ENCODE data around the gene EIF2S3. TPM values are rescaled to one million over a fixed set of nuclear protein-coding genes. Genes with fewer than 3 reads are reported as not detected.

The EIF2S3 gene
- total RNA-seq, 2 donors from 2014 or later, result 320 to 443 TPM

GRCh38 chrX:24113181-24113580, 58.4 kb downstream of the EIF2S3 start:
- no peaks in the 10 kb centered on the region for H3K9me3 Mint-ChIP-seq
- no peak overlapping the region for H3K4me3 Mint-ChIP-seq
- DNase-seq (no peak), ATAC-seq (replicated peaks in 1 of 2) (no peak)
- H3K4me1 Mint-ChIP-seq (ENCODE audit: low read depth), result no peaks in the 10 kb centered on the region
- no peak overlapping the region for H3K27ac Mint-ChIP-seq
- no peaks in the 10 kb centered on the region for H3K27me3 Mint-ChIP-seq (ENCODE audit: low read depth)
- H3K36me3 Mint-ChIP-seq (ENCODE audit: insufficient read depth in 2 of 2), result no peaks in the 10 kb centered on the region

GRCh38 chrX:24117258-24117657, 62.5 kb downstream of the EIF2S3 start:
- ATAC-seq (replicated peaks in 1 of 2) (no peak), DNase-seq (no peak)
- Mint-ChIP-seq H3K4me3 (no peak overlapping the region), H3K36me3 (ENCODE audit: insufficient read depth in 2 of 2) (no peaks in the 10 kb centered on the region), H3K27me3 (ENCODE audit: low read depth) (no peaks in the 10 kb centered on the region), H3K9me3 (no peaks in the 10 kb centered on the region), H3K4me1 (ENCODE audit: low read depth) (no peaks in the 10 kb centered on the region), H3K27ac (no peak overlapping the region)

DNA sequence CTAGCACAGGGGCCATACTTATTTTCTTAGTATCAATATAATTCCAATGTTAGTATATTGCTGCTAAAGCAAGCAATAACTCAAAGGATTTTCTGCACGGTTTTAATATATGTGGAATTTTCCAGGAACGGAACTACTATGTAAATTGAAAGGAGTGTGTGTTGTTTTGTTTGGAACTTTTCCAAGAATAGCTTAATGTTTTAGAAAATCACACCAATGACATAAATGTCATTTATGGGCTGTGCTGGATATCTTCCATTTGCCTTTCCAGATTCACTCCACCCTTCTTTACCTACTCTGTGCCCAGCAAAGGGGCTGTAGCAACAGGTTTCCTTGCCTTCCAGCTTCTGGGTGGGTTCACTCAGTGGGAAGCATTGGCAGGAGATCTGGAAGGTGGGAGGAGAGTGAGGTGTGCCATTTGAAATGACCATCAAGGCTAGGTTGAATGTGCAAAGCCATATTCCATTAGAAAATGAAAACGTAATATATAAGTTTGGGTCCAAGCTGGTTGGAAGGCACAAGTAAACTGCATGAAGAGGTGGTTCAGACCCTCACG, 69.6 kb downstream of the EIF2S3 start:
- Mint-ChIP-seq H3K4me1 (ENCODE audit: low read depth) (no peaks in the 10 kb centered on the region), H3K4me3 (no peak overlapping the region), H3K27ac (no peak overlapping the region), H3K9me3 (no peaks in the 10 kb centered on the region), H3K27me3 (ENCODE audit: low read depth) (no peaks in the 10 kb centered on the region), H3K36me3 (ENCODE audit: insufficient read depth in 2 of 2) (no peaks in the 10 kb centered on the region)
- ATAC-seq (replicated peaks in 1 of 2), result no peak
- no peak for DNase-seq

DNA sequence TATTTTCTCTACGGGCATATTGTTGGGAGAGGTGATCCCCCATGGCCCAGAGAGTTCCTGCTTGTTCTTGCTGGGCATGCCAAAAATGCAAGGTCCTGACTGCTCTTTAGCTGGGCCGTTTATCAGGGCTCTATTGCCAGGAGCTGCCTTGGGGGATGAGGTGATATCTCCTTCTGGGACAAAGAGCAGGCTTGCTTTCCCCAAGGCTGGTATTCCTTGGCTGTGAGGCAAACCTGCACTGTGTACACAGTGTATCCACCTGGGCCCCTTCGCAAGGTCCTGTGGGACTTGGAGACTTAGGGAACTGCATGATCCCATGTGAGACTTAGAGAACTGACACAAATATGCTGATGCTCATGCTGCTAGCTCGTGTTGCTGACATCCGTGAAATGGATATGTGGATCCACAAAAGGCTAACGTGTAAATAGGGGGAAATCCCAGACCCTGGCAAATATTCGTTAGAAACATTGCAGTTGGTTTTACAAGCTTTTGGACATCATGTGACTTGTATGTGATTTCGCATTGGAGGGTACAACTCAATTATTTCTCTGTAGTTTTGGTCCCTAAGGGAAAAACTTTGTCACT, 70.4 kb downstream of the EIF2S3 start:
- no peak for DNase-seq
- Mint-ChIP-seq H3K27ac (no peak overlapping the region), H3K4me3 (no peak overlapping the region), H3K9me3 (no peaks in the 10 kb centered on the region), H3K27me3 (ENCODE audit: low read depth) (no peaks in the 10 kb centered on the region), H3K4me1 (ENCODE audit: low read depth) (no peaks in the 10 kb centered on the region), H3K36me3 (ENCODE audit: insufficient read depth in 2 of 2) (no peaks in the 10 kb centered on the region)
- no peak for ATAC-seq (replicated peaks in 1 of 2)

Other genes starting within 250 kb of the EIF2S3 start
- 10 to 100 TPM; 16.6 to 24.4 TPM for gene APOO, start 147.0 kb upstream of the EIF2S3 start, total RNA-seq
- gene CXorf58, start 146.9 kb upstream of the EIF2S3 start, total RNA-seq, result not detected
- gene KLHL15, start 27.8 kb upstream of the EIF2S3 start, total RNA-seq, result 10 to 100 TPM; 17.9 to 19.9 TPM
- 10 to 100 TPM; 47.2 to 78.6 TPM for gene ZFX, start 94.8 kb downstream of the EIF2S3 start, total RNA-seq